Kidney glomerular epithelial cell (primary cell): ENCODE results near the gene ZNRF1.
"Not testable (repeated sequence)": the region's sequence is repeated elsewhere in the genome, so short reads cannot be mapped to it uniquely, and the experiment has no call there.

Experiments used
- DNase-seq: peaks from one replicate; lab custom pipeline; 2025; lab: John Stamatoyannopoulos, UW

The ZNRF1 gene

DNA sequence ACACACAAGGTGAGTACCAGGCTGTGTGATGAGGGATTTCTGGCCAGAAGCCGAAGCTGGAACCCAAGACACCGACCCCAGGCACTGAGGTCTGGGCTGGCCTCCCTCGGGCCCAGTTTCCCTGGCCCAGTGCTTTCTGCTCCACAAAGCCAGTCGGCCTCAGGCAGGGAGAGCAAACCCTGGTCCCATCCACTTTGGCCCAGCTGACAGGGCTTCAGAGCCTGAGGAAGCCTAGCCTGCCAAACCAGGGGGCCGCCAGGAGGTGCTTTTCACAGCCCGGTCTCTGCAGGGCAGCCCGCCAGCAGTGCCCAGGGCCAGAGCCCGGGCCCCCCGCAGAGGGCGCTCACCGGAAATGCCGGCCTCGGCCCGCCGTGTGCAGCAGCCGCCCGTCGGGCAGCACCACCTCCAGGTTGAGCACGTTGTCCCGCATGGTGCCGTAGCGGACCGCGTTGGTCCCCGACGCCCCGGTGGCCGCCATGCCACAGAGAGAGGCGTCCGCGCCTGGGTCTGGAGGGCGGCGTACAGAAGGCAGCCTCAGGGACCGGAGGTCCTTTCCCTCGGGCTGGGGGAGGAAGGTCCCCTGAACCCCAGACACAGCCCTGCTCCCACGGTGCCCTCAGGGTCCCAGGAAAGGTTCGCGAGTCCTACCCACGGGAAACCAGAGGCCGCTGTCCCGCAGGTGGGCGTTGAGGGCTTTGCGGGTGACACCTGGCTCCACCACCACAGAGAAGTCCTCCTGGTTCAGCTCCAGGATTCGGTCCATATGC, 115.5 kb downstream of the ZNRF1 start:
- DNase-seq, result no peak

DNA sequence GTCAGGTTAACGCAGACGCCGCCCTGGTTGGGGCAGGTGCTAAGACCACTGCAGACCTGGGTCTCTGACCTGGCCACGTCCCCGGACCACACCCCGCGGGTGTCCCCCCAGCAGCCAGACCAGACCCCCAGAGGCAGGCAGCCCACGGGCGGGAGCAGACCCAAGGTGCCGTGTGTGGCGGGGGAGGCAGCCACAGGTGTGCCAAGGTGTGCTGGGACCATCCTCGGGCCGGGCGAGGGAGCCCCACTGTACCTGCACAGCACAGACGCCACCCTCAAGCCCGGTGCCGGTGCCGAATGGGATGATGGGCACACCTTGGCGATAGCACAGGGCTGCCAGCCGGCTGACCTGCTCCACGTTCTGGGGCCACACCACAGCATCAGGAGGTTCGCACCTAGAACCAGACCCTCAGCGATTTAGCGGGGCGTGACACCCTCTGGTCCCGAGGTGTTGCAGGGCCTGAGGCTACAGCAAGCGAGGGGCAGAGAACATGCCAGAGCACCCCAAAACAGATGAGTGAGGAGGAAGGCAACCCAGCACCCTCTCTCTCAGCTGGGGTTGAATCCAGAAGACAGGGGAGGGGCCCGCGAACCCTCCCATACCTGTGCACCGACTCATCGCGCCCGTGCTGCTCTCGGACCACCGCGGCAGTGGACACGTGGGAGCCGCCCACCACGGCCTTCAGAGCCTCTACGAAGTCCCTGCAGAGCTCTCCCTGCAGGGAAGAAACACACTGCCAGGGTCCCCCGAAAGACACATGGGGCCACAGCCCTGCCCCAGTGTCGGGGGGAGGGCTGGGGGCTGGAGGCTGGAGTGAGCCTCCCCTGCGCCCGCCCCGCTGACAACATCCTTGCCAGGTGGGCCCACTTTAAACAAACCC, 116.4 kb downstream of the ZNRF1 start:
- DNase-seq, result no peak

DNA sequence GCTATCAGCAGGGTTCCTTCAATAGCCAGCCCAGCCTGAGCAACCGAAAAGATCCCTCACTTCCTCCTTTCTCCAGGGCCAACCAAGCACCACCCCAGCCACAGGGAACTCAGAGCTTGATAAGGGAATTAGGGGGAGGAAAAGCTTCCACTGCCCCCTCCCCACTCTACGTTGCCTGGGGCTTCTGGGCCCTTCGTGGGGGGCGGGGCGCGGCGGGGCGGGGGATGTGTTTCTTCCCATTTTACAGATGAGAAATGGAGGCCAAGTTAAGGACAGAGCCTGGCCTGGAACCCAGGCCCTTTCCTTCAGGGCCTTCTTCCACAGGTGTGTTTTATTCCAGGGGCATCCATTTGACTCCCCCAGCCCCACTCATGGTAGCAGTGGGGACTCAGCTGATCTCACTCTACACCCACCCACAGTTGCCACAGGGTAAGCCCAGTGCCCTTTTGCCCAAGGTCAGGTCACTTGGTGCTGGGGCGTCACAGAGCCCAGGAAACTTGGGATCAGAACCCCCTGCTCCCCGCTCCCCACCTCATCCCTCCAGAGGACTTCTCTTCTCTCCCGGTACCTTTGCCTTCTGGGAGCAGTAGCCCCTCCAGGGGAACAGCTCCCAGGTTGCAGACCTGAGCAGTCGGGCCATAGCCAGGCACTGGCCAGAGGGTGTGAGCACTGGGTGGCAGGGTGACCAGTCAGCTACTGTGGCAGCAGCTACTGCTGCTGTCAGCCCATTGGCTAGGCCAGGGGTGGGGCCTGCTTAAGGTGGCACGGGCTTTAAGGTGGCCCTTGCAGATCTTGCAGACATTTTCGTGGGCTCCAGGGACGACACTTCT, 117.5 kb downstream of the ZNRF1 start, which contains the start of gene LDHD:
LDHD (minus strand) TSS at position 700 of the 830 bp plus-strand sequence; CDS start at position 640, 60 bp downstream.
- peak; percentile 10 for DNase-seq

DNA sequence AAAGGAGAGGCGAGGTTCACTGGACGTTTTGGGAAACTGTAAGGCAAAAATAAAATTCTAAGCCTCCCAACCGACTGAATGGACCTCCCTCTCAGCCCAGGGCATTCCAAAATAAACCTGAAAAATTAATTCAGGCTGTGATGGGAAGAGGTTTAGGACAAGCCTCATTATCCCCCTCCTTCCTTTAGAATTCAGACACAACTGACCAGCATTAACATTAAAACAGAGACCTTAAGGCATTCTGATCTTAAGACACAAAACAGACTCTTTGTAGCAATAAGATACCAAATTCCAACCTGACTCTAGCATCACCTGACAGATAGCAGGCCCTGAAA, 118.1 kb downstream of the ZNRF1 start:
- no peak for DNase-seq

DNA sequence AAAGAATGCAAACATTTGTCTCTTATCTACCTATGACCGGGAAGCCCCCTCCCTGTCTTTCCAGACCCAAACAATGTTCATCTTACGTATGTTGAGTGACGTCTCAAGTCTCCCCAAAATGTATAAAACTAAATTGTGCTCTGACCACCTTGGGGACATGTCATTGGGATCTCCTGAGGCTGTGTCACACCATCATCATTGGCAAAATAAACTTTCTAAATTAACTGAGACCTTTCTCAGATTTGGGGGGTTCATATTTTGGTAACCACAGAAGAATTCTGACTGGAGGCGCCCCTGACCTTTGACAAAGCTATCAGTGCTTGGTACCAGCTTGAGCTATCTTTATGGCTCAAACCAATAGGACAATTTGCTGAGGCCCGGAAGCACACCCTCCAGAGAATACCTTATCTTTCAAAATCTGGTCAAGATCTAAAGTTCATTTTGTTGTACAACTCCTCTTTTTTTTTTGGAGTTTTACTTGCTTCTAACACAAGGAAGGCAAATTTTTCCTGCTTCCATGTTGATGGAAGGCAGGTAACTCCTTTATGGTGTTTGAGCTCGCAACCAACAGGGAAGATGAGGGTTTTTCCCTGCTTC, 120.2 kb downstream of the ZNRF1 start:
- no peak for DNase-seq

DNA sequence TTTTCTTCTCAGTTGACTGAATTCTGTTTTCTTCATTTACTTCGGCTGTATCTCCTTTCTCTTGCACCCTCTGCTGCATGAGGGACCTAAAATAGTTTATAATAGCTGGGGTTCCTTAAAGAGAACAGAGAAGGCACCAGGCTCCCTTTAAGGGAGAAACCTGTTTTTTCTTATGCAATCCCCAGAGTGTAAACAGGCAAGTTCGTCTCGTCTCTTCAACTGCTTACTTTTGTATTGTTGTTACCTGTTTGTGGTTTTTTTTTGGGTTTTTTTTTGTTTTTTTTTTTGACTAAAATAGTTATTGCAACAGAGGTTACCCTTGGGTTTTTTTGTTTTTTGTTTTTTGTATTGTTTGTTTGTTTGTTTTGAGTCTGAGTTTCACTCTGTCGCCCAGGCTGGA, 121.4 kb downstream of the ZNRF1 start:
- DNase-seq, result no peak

DNA sequence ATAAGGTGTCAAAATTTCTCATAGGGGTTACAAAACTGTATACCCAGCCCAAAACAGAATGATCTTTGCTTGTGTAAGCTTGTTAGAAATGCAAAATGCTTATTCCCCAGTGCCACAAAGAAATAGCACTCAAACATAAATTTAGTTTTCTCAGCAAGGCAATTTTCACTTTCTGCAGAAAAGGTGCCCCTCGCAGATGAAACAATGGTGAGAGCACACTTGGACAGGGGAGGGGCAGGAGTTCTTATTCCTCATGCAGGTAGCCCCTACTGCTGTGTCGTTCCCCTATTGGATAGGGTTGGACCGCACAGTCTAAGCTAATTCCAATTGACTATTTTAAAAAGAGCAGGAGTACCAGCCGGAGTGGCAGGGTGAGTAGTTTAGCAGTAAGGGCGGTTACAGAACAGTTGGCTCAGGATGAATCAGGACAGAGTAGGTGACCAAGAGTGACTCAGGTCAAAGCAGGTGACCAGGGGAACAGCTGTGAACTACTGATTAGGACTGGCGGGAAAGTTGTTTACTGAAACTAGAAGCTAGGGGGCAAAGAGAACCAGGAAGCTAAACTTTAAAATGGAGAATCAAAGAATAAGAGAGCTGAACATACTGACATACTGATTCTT, 123.2 kb downstream of the ZNRF1 start:
- DNase-seq, result no peak

DNA sequence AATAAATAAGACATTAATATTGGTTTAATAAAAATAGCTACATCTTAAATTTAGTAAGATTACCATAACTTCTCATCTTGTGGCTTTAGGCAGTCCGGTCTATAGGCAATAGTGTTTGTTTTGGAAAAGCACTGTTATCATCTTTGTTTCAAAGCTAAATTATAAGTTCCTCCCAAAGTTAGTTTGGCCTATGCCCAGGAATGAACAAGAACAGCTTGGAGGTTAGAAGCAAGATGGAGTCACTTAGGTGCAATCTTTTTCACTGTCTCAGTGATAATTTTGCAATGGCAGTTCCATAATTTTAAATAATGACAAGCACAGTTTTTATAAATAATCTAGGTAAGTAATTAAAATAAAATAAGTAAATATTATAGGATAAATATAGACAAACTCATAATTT, 123.8 kb downstream of the ZNRF1 start:
- DNase-seq, result no peak

DNA sequence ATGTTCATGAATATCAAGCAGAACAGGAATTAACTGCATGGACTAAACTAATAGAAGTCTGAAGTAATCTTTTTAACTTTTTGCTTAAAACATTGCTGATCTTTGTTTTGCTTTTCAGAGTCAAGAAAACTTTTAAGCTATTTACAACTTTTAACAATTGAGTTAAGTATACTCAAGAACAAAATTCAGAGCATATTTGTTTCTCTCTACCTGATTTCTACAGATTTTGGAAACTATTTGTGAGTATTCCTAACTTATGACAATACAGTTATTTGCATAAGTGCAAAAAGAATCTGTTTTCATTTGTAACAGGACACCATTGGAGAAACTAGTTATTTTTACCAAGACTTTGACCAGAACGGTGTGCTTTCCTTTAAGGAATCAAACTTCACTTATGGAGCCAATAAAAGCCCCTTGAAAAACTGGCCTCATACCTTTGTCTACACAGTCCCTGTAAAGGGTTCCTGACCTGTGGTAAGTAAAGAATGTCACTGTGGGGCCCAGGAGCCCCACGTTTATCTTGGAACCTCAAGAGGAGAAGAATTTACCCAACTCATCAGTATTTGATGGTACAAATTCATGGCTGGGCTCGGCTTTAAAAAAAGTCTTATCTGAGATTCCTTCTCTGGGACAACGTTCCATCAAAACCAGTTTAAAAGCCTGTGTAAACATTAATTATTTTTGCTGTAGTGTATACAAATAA, 129.0 kb downstream of the ZNRF1 start:
- no peak for DNase-seq

DNA sequence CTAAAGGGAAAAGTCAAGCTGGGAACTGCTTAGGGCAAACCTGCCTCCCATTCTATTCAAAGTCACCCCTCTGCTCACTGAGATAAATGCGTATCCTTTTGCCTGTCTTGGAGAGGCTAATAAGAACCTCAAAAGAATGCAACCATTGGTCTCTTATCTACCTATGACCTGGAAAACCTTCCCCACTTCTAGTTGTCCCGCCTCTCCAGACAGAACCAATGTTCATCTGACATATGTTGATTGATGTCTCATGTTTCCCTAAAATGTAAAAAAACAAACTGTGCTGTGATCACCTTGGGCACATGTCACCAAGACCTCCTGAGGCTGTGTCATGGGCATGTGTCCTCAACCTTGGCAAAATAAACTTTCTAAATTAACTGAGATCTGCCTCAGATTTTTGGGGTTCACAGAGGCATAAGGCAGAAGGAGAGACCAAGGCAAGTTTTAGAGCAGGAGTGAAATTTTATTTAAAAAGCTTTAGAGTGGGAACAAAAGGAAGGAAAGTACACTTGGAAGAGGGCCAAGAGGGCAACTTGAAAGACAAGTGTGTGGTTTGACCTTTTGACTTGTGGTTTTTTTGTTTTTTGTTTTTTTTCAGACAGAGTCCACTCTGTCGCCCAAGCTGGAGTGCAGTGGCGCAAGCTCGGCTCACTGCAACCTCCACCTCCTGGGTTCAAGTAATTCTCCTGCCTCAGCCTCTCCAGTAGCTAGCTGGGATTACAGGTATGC, 130.8 kb downstream of the ZNRF1 start:
- not testable (repeated sequence) for DNase-seq

DNA sequence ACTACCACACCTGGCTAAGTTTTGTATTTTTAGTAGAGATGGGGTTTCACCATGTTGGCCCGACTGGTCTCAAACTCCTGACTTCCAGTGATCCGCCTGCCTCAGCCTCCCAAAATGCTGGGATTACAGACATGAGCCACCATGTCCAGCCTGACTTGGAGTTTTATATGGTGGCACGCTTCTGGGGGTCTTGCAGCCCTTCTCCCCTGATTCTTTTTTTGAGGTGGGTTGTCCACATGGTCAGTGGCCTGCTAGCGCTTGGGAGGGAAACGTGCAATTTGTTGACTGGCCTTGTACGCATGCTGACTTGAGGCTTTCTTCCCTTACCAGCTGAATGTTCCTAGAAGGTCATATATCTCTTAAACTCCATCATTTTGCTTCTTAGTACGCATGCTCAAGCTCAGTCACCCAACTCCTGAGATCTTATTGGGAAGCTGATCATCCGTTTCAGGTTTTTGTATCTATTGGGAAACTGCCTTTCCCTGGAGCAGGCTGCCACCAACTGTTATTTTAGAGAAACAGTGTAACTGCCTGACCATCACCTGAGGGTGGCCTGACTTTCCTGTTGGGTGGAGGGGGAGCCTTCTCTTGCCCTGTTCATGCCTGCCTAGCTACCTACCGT, 131.4 kb downstream of the ZNRF1 start:
- DNase-seq, result no peak

DNA sequence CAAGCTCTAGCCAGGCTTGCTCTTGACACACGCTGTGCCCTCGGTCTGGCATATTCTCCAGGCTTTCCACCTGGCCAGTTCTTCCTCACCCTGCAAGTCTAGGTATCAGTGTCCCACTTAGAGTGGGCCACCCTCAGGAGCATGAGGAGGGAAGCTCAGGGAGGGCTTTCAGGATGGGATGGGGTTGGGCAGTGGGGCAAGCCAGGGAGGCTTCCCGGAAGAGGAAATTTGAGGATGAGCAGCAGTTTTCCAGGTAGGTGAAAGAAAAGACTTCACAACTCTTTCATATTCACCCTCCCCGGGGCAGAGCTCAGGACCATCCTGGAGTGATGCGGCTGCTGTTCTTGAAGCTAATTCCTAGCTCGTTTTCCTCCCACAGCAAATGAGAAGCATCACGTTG, 132.3 kb downstream of the ZNRF1 start:
- no peak for DNase-seq

DNA sequence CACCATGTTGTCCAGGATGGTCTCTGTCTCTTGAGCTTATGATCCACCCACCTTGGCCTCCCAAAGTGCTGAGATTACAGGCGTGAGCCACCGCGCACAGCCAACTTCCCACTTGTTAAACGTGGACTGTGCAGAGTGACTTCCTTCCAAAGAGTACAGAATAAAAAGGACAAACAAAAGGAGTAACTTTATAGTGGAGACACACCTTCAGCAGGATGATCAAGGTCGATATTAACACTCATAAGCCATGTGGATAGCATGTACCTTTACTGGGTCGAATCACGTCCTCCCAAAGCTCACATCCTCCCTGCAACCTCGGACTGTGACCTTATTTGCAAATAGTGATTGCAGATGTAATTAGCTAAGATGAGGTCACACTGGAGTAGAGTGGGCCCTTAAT, 139.4 kb downstream of the ZNRF1 start:
- DNase-seq, result no peak

DNA sequence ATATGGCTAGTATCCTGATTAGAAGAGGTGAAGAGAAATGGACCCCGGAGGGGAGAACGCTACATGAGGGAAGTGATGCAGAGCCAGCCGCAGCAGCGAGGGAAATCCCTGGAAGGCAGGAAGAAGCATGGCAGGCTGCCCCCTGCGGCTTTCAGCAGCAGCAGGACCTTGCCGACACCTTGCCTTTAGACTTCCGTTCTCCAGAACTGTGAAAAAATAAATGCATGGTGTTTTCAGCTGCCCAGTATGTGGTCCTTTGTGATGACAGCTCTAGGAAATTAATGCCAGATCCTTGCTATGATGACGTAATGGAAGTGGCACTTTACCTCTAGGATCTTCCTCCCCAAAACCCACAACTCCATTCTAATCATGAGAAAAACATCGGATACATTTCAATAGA, 139.8 kb downstream of the ZNRF1 start:
- no peak for DNase-seq

DNA sequence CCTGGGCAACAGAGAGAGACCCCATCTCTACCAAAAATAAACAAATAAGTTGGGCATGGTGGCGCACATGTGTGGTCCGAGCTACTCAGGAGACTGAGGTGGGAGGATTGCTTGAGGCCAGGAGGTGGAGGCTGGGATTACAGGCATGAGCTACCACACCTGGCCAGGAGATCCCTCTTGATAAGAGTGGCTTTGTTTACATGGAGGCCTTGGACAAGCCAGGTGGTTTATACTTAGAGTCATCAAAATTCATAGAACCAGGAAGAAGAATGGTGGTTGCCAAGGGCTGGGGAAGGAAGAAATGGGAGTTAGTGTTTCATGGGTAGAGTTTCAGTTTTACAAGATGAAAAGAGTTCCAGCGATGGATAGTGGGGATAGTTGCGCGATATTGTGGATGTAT, 140.7 kb downstream of the ZNRF1 start:
- no peak for DNase-seq

DNA sequence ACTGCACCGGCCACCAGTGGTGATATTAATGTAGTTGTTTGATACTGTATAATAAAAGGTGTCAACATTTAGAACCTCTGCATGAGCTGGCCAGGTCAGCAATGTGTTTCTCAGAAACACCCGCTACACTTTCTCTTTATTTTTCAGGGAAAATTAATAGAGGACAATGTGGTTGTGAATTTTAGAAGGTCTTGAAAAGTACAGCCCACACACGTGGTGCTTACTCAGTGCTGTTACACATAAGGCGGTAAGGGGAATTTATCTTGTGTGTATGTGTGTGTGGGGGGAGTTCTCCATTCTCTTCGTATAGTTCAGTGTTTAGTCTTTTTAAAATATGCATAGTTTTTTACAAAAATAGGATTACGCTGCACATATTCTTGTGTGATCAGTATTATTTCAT, 145.1 kb downstream of the ZNRF1 start:
- DNase-seq, result no peak

DNA sequence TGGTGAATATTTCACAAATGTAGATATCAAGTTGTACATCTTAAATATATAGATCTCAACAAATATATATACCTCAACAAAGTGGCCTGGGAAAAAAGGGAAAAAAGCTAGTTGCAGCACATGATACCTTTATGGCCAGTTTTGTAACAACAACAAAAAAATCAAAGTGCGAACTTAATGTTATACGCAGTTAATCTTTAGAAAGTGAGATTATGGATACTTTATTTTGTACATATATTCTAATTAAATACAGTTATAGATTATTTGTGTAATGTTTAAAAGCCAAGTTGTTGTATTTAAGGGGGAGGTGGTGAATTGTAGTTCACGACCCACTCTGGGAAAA, 149.1 kb downstream of the ZNRF1 start:
- DNase-seq, result no peak

DNA sequence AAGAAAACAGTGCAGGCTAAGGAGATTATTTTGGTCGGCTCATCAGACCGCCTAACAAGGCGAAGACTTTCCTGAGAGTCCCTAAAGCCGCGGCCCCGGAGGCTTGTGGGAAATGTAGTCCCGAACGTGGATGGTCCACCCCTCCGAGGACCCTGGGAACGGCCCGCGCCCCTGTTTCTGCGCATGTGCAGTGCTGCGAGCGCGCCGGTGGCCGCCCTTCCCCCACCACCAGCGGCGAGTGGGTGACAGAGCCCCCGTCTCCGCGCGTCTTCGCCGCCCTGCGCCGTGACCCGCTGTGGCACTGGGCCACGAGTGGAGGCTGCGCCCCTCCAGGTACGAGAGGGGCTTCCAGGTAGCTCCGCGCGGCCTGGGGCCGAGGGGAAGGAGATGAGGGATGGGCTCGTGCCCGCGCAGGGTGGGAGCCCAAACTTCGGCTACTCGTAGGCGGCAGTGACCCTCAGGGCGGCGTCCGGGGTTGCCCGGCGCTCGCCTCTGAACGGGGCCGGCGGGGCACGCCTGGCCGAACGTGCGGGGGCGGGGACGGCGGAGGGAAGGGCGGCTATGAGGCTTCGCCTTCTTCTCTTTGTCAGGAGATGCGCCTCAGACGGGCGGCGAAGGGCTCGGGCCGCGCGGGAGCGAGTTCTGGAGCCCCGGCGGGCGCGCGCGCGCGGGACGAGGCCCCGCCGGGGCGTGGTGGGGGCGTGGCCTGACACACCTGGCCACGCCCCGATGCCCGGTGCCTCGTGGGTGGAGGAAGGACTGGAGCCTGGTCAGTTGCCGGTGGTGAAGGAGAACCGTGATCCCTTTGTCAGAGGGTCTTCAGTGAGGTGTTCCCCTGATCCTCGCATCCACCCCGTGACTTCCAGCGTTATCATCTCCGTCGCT, 149.7 kb downstream of the ZNRF1 start, which contains the start of gene ZFP1:
ZFP1 (plus strand) TSS at position 214 of the 885 bp plus-strand sequence. CDS start 4,428 bp downstream, outside the sequence.
- peak; percentile 69 for DNase-seq

DNA sequence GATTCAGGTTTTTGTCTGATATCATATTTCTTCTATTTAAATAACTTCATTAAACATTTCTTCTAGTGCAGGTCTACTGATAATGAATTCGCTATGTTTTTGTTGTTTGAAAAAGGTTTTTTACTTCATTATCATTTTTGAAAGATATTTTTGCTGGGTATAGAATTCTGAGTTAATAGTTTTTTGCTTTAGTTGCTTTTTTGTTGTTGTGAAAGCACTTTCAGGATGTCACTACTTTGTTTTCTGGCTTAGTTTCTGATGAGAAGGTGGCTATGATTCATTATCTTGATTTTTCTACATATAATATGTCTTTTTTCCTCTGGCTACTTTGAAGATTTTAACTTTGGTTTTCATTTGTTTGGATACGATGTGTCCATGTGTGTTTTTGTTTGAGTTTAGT, 153.0 kb downstream of the ZNRF1 start:
- DNase-seq, result no peak
